Lung microvascular endothelial cell (primary cell): ENCODE data around the gene B4GALNT3. TPM values are rescaled to one million over a fixed set of nuclear protein-coding genes. Genes with fewer than 3 reads are reported as not detected.

ENCODE experiments used
- DNase-seq, 2 donors: peaks; one replicate each; pipeline versions ENCODE4 v3.0.0 to v3.0.0-alpha.2; 2010; ENCODE audit warnings: low read depth in 2 of 2
- total RNA-seq: library from RNA; depleted of rRNA; stranded (reverse); fragments of >200 nt; gene quantifications from 2 replicates; pipeline ENCODE4 v1.2.1, GENCODE V29; 2014

Gene B4GALNT3
- total RNA-seq, 1 donor from 2014 or later = under 0.01 TPM

- DNase-seq = no peak
These were observed 98.8 kb downstream of the B4GALNT3 start for GRCh38 chr12:558580-558979.

GRCh38 chr12:559208-559905 lies 99.6 kb downstream of the B4GALNT3 start:
- DNase-seq = no peak

- DNase-seq = no peak
These were observed 100.2 kb downstream of the B4GALNT3 start for GRCh38 chr12:559906-560455.

GRCh38 chr12:560691-561390 lies 101.1 kb downstream of the B4GALNT3 start:
- no peak for DNase-seq

- no peak for DNase-seq
These were observed 101.6 kb downstream of the B4GALNT3 start for GRCh38 chr12:561391-561705.

- peak; percentile 31 to 48 for DNase-seq
These were observed 102.3 kb downstream of the B4GALNT3 start for GRCh38 chr12:561908-562593.

GRCh38 chr12:562634-563033 lies 102.9 kb downstream of the B4GALNT3 start:
- no peak for DNase-seq

- DNase-seq = no peak
These were observed 103.6 kb downstream of the B4GALNT3 start for GRCh38 chr12:563250-563781.

- no peak for DNase-seq
These were observed 104.1 kb downstream of the B4GALNT3 start for GRCh38 chr12:563787-564298.

- DNase-seq = no peak
These were observed 105.4 kb downstream of the B4GALNT3 start for GRCh38 chr12:565161-565560.

- DNase-seq = no peak
These were observed 105.9 kb downstream of the B4GALNT3 start for GRCh38 chr12:565589-566105.

- no peak for DNase-seq
These were observed 108.7 kb downstream of the B4GALNT3 start for GRCh38 chr12:568486-568885.

GRCh38 chr12:569091-569676 lies 109.4 kb downstream of the B4GALNT3 start:
- no peak for DNase-seq

GRCh38 chr12:569803-570434 lies 110.2 kb downstream of the B4GALNT3 start:
- DNase-seq = peak; percentile 87 to 88

- DNase-seq = peak; percentile 85 to 89
These were observed 110.7 kb downstream of the B4GALNT3 start for GRCh38 chr12:570435-570920.

- DNase-seq = peak; percentile 47 to 80
These were observed 111.4 kb downstream of the B4GALNT3 start for GRCh38 chr12:570921-571794.

GRCh38 chr12:571795-572531 lies 112.2 kb downstream of the B4GALNT3 start:
- DNase-seq = peak in 1 of 2 donors; percentile 46

GRCh38 chr12:572532-572899 lies 112.8 kb downstream of the B4GALNT3 start:
- peak; percentile 12 to 63 for DNase-seq

- DNase-seq = no peak
These were observed 113.5 kb downstream of the B4GALNT3 start for GRCh38 chr12:573232-573631.
